Measurements from ENCODE around the gene ATG4A. TPM values are rescaled to one million over a fixed set of nuclear protein-coding genes. Genes with fewer than 3 reads are reported as not detected.

The ATG4A gene
- total RNA-seq, 5 donors from 2014 or later (not counting 1 experiment from before 2014, with no cell fraction given): 6.2 to 10.1 (median 8.7) TPM

- POLR2A ChIA-PET: no interaction called here
These were observed 35.1 kb downstream of the ATG4A start for GRCh38 chrX:108126661-108127060.

GRCh38 chrX:108127152-108127551, 35.6 kb downstream of the ATG4A start:
- H3K4me1 ChIP-seq (ENCODE audit: control insufficient read depth in 1 of 2, extremely low read depth in 1 of 2, insufficient read depth in 2 of 2, low read length in 2 of 2): no peaks in the 10 kb centered on the region
- H3K36me3 ChIP-seq (ENCODE audit: control insufficient read depth in 2 of 2, extremely low read depth in 1 of 2, insufficient read depth in 1 of 2, low read length in 1 of 2): peaks cover 0 to 20% of the 10 kb centered on the region in 2 donors
- no peak overlapping the region for H3K27ac Mint-ChIP-seq
- peaks cover 34% of the 10 kb centered on the region for H3K36me3 Mint-ChIP-seq
- H3K4me3 Mint-ChIP-seq: no peak overlapping the region
- no peaks in the 10 kb centered on the region for H3K27me3 ChIP-seq (replicated peaks in 1 of 2; ENCODE audit: control insufficient read depth in 2 of 2, extremely low read depth in 1 of 2, insufficient read depth in 2 of 2, low read length in 1 of 2)
- no peak for ATAC-seq (replicated peaks in 1 of 4)
- no peak for DNase-seq
- no peaks in the 10 kb centered on the region for H3K9me3 ChIP-seq
- no peak overlapping the region for H3K4me3 ChIP-seq (ENCODE audit: control insufficient read depth in 1 of 2, extremely low read depth in 1 of 2, low read length in 1 of 2)
- CTCF ChIA-PET: interaction anchor here in 1 of 2 donors (0.6 kb wide), 1 partner anchor 23 kb away, joined by 3 read pairs; no protein-coding TSS in a partner anchor
- H3K27ac ChIP-seq (ENCODE audit: low read length): no peak overlapping the region
- no CpG with 5 or more reads among the region's 4 CpGs for WGBS (ENCODE audit: insufficient coverage)
- H3K4me1 Mint-ChIP-seq: no peaks in the 10 kb centered on the region
- peaks cover 0 to 7% of the 10 kb centered on the region in 2 donors for H3K27me3 Mint-ChIP-seq
- POLR2A ChIA-PET: no interaction called here
- H3K9me3 Mint-ChIP-seq: no peaks in the 10 kb centered on the region

More at GRCh38 chrX:108126661-108127060, 35.1 kb downstream of the ATG4A start:
- no peaks in the 10 kb centered on the region for H3K27me3 ChIP-seq (replicated peaks in 1 of 2; ENCODE audit: control insufficient read depth in 2 of 2, extremely low read depth in 1 of 2, insufficient read depth in 2 of 2, low read length in 1 of 2)
- Mint-ChIP-seq H3K9me3 (no peaks in the 10 kb centered on the region), H3K4me3 (no peak overlapping the region), H3K27me3 (peaks cover 0 to 7% of the 10 kb centered on the region in 2 donors), H3K27ac (no peak overlapping the region), H3K4me1 (no peaks in the 10 kb centered on the region), H3K36me3 (peaks cover 31% of the 10 kb centered on the region)
- ATAC-seq (replicated peaks in 1 of 4) (no peak), DNase-seq (no peak)
- no peak overlapping the region for H3K4me3 ChIP-seq (ENCODE audit: control insufficient read depth in 1 of 2, extremely low read depth in 1 of 2, low read length in 1 of 2)
- no peak overlapping the region for H3K27ac ChIP-seq (ENCODE audit: low read length)
- H3K9me3 ChIP-seq: no peaks in the 10 kb centered on the region
- CTCF ChIA-PET: interaction anchor here in 1 of 2 donors (0.6 kb wide), 1 partner anchor 23 kb away, joined by 3 read pairs; no protein-coding TSS in a partner anchor
- peaks cover 0 to 20% of the 10 kb centered on the region in 2 donors for H3K36me3 ChIP-seq (ENCODE audit: control insufficient read depth in 2 of 2, extremely low read depth in 1 of 2, insufficient read depth in 1 of 2, low read length in 1 of 2)
- no peaks in the 10 kb centered on the region for H3K4me1 ChIP-seq (ENCODE audit: control insufficient read depth in 1 of 2, extremely low read depth in 1 of 2, insufficient read depth in 2 of 2, low read length in 2 of 2)
- no CpG with 5 or more reads among the region's 2 CpGs for WGBS (ENCODE audit: insufficient coverage)

- Histone ChIP-seq H3K36me3 (ENCODE audit: control insufficient read depth in 2 of 2, extremely low read depth in 1 of 2, insufficient read depth in 1 of 2, low read length in 1 of 2) (peaks cover 0 to 30% of the 10 kb centered on the region in 2 donors), H3K4me1 (ENCODE audit: control insufficient read depth in 1 of 2, extremely low read depth in 1 of 2, insufficient read depth in 2 of 2, low read length in 2 of 2) (no peaks in the 10 kb centered on the region), H3K4me3 (ENCODE audit: control insufficient read depth in 1 of 2, extremely low read depth in 1 of 2, low read length in 1 of 2) (no peak overlapping the region), H3K27ac (ENCODE audit: low read length) (no peak overlapping the region), H3K9me3 (no peaks in the 10 kb centered on the region), H3K27me3 (replicated peaks in 1 of 2; ENCODE audit: control insufficient read depth in 2 of 2, extremely low read depth in 1 of 2, insufficient read depth in 2 of 2, low read length in 1 of 2) (no peaks in the 10 kb centered on the region)
- Mint-ChIP-seq H3K4me3 (no peak overlapping the region), H3K27me3 (peaks cover 0 to 7% of the 10 kb centered on the region in 2 donors), H3K27ac (no peak overlapping the region), H3K4me1 (no peaks in the 10 kb centered on the region), H3K36me3 (peaks cover 47% of the 10 kb centered on the region), H3K9me3 (no peaks in the 10 kb centered on the region)
- no peak for ATAC-seq (replicated peaks in 1 of 4)
- no peak for DNase-seq
- no CpG with 5 or more reads among the region's 1 CpG for WGBS (ENCODE audit: insufficient coverage)
- ChIA-PET POLR2A (no interaction called here), CTCF (no interaction called here)
These were observed 39.3 kb downstream of the ATG4A start for GRCh38 chrX:108130889-108131288.

GRCh38 chrX:108131471-108131870, 39.9 kb downstream of the ATG4A start:
- Mint-ChIP-seq H3K27me3 (peaks cover 0 to 7% of the 10 kb centered on the region in 2 donors), H3K4me1 (no peaks in the 10 kb centered on the region), H3K4me3 (no peak overlapping the region), H3K27ac (no peak overlapping the region), H3K36me3 (peaks cover 46% of the 10 kb centered on the region), H3K9me3 (no peaks in the 10 kb centered on the region)
- ChIA-PET CTCF (no interaction called here), POLR2A (no interaction called here)
- peaks cover 0 to 27% of the 10 kb centered on the region in 2 donors for H3K36me3 ChIP-seq (ENCODE audit: control insufficient read depth in 2 of 2, extremely low read depth in 1 of 2, insufficient read depth in 1 of 2, low read length in 1 of 2)
- H3K27ac ChIP-seq (ENCODE audit: low read length): no peak overlapping the region
- DNase-seq: no peak
- no peak overlapping the region for H3K4me3 ChIP-seq (ENCODE audit: control insufficient read depth in 1 of 2, extremely low read depth in 1 of 2, low read length in 1 of 2)
- no peaks in the 10 kb centered on the region for H3K27me3 ChIP-seq (replicated peaks in 1 of 2; ENCODE audit: control insufficient read depth in 2 of 2, extremely low read depth in 1 of 2, insufficient read depth in 2 of 2, low read length in 1 of 2)
- H3K9me3 ChIP-seq: no peaks in the 10 kb centered on the region
- ATAC-seq (replicated peaks in 1 of 4): no peak
- H3K4me1 ChIP-seq (ENCODE audit: control insufficient read depth in 1 of 2, extremely low read depth in 1 of 2, insufficient read depth in 2 of 2, low read length in 2 of 2): no peaks in the 10 kb centered on the region
- WGBS (ENCODE audit: insufficient coverage): 100% methylated on average over 1 of the region's 2 CpGs

- Mint-ChIP-seq H3K36me3 (peaks cover 46% of the 10 kb centered on the region), H3K27me3 (peaks cover 0 to 7% of the 10 kb centered on the region in 2 donors), H3K4me1 (no peaks in the 10 kb centered on the region), H3K4me3 (no peak overlapping the region), H3K9me3 (no peaks in the 10 kb centered on the region), H3K27ac (no peak overlapping the region)
- Histone ChIP-seq H3K36me3 (ENCODE audit: control insufficient read depth in 2 of 2, extremely low read depth in 1 of 2, insufficient read depth in 1 of 2, low read length in 1 of 2) (peaks cover 0 to 25% of the 10 kb centered on the region in 2 donors), H3K4me3 (ENCODE audit: control insufficient read depth in 1 of 2, extremely low read depth in 1 of 2, low read length in 1 of 2) (no peak overlapping the region), H3K4me1 (ENCODE audit: control insufficient read depth in 1 of 2, extremely low read depth in 1 of 2, insufficient read depth in 2 of 2, low read length in 2 of 2) (no peaks in the 10 kb centered on the region), H3K27me3 (replicated peaks in 1 of 2; ENCODE audit: control insufficient read depth in 2 of 2, extremely low read depth in 1 of 2, insufficient read depth in 2 of 2, low read length in 1 of 2) (no peaks in the 10 kb centered on the region), H3K9me3 (no peaks in the 10 kb centered on the region), H3K27ac (ENCODE audit: low read length) (no peak overlapping the region)
- DNase-seq: no peak
- no peak for ATAC-seq (replicated peaks in 1 of 4)
- POLR2A ChIA-PET: no interaction called here
- no CpG with 5 or more reads among the region's 8 CpGs for WGBS (ENCODE audit: insufficient coverage)
- CTCF ChIA-PET: no interaction called here
These were observed 40.5 kb downstream of the ATG4A start for GRCh38 chrX:108132034-108132433.

- Histone ChIP-seq H3K4me1 (ENCODE audit: control insufficient read depth in 1 of 2, extremely low read depth in 1 of 2, insufficient read depth in 2 of 2, low read length in 2 of 2) (no peaks in the 10 kb centered on the region), H3K4me3 (ENCODE audit: control insufficient read depth in 1 of 2, extremely low read depth in 1 of 2, low read length in 1 of 2) (no peak overlapping the region), H3K9me3 (no peaks in the 10 kb centered on the region), H3K36me3 (ENCODE audit: control insufficient read depth in 2 of 2, extremely low read depth in 1 of 2, insufficient read depth in 1 of 2, low read length in 1 of 2) (peaks cover 0 to 29% of the 10 kb centered on the region in 2 donors), H3K27ac (ENCODE audit: low read length) (no peak overlapping the region), H3K27me3 (replicated peaks in 1 of 2; ENCODE audit: control insufficient read depth in 2 of 2, extremely low read depth in 1 of 2, insufficient read depth in 2 of 2, low read length in 1 of 2) (no peaks in the 10 kb centered on the region)
- ATAC-seq (replicated peaks in 1 of 4): no peak
- DNase-seq: no peak
- Mint-ChIP-seq H3K27ac (no peak overlapping the region), H3K4me3 (no peak overlapping the region), H3K36me3 (peaks cover 50% of the 10 kb centered on the region), H3K27me3 (peaks cover 0 to 7% of the 10 kb centered on the region in 2 donors), H3K4me1 (no peaks in the 10 kb centered on the region), H3K9me3 (no peaks in the 10 kb centered on the region)
- ChIA-PET CTCF (no interaction called here), POLR2A (interaction anchor here in 1 of 2 donors (0.6 kb wide), 1 partner anchor 140 kb away, joined by 6 read pairs; no protein-coding TSS in a partner anchor)
- 100% methylated on average over 1 of the region's 2 CpGs for WGBS (ENCODE audit: insufficient coverage)
These were observed 41.3 kb downstream of the ATG4A start for GRCh38 chrX:108132876-108133275.

GRCh38 chrX:108134724-108135123, 43.1 kb downstream of the ATG4A start:
- no peaks in the 10 kb centered on the region for H3K4me1 Mint-ChIP-seq
- peaks cover 57% of the 10 kb centered on the region for H3K36me3 Mint-ChIP-seq
- Histone ChIP-seq H3K4me1 (ENCODE audit: control insufficient read depth in 1 of 2, extremely low read depth in 1 of 2, insufficient read depth in 2 of 2, low read length in 2 of 2) (no peaks in the 10 kb centered on the region), H3K36me3 (ENCODE audit: control insufficient read depth in 2 of 2, extremely low read depth in 1 of 2, insufficient read depth in 1 of 2, low read length in 1 of 2) (peaks cover 4 to 36% of the 10 kb centered on the region in 2 donors), H3K9me3 (no peaks in the 10 kb centered on the region), H3K27ac (ENCODE audit: low read length) (no peak overlapping the region), H3K4me3 (ENCODE audit: control insufficient read depth in 1 of 2, extremely low read depth in 1 of 2, low read length in 1 of 2) (no peak overlapping the region), H3K27me3 (replicated peaks in 1 of 2; ENCODE audit: control insufficient read depth in 2 of 2, extremely low read depth in 1 of 2, insufficient read depth in 2 of 2, low read length in 1 of 2) (no peaks in the 10 kb centered on the region)
- no peaks in the 10 kb centered on the region for H3K9me3 Mint-ChIP-seq
- ChIA-PET CTCF (no interaction called here), POLR2A (no interaction called here)
- no CpG with 5 or more reads among the region's 1 CpG for WGBS (ENCODE audit: insufficient coverage)
- DNase-seq (no peak), ATAC-seq (replicated peaks in 1 of 4) (no peak)
- H3K27me3 Mint-ChIP-seq: peaks cover 0 to 7% of the 10 kb centered on the region in 2 donors
- no peak overlapping the region for H3K4me3 Mint-ChIP-seq
- H3K27ac Mint-ChIP-seq: no peak overlapping the region
